ENCODE measurements around the gene SLC25A29.
"Not testable (repeated sequence)": the region's sequence is repeated elsewhere in the genome, so short reads cannot be mapped to it uniquely, and the experiment has no call there.

The SLC25A29 gene

DNA sequence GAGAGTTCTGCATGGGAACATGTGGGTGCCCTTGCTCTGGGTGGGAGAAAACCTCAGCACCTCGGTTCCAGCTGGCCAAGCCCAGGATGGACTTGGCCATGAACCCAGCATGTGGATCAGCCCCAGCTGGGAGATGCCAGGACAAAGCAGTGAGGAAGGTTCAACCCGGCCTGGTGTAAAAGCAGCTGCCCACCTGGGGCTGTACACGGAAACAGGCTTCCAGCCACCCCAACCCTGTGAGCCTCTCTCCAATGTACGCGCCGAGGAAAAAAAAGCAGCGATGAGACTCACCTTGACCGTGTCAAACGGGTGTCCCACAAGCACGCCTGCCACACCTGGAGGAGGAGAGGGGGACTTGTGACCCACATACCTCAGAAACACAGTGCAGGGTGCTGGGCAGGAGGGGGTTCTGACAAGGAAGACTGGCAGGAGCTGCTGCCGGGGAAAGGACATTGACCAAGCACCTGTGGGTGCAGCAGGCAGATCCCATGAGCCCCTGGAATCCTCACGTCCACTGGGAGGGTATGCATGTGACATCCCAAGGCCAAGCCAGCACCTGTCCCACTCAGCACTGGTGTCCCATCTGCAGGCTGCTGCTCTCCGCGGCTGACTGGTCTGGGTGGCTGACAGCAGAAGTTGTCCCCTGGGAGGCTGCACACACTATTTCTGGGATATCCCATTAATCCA lies 7.5 kb downstream of the SLC25A29 start:
- no peak for DNase-seq
- CTCF ChIA-PET: interaction anchor here (0.8 to 5.6 kb wide), 5 partner anchors 8 to 79 kb away, joined by 3 to 59 read pairs (median 3); no protein-coding TSS in a partner anchor
- no peak overlapping the region for H3K27ac ChIP-seq (ENCODE audit: insufficient read depth in 1 of 2, low read depth in 1 of 2, low read length in 2 of 2, poor library complexity in 1 of 2, severe bottlenecking in 2 of 2)
- H3K9me3 ChIP-seq (ENCODE audit: control extremely low read depth in 1 of 5, control insufficient read depth in 4 of 5, insufficient read depth in 2 of 5, low read depth in 1 of 5, low read length in 4 of 5): no peaks in the 10 kb centered on the region
- over 99% methylated on average over 12 of the region's 14 CpGs for WGBS (ENCODE audit: insufficient coverage)
- H3K4me3 ChIP-seq (ENCODE audit: control insufficient read depth in 1 of 7, extremely low read depth in 1 of 7, insufficient read depth in 4 of 7, low read depth in 2 of 7, low read length in 6 of 7): no peak overlapping the region
- H3K27me3 ChIP-seq (replicated peaks in 2 of 5; ENCODE audit: control insufficient read depth in 4 of 5, insufficient read depth in 5 of 5, low read length in 4 of 5): no peaks in the 10 kb centered on the region
- peaks cover 3 to 41% (median 29%) of the 10 kb centered on the region in 4 experiments for H3K4me1 ChIP-seq (ENCODE audit: control extremely low read depth in 1 of 4, control insufficient read depth in 4 of 4, insufficient read depth in 4 of 4, low read length in 3 of 4)
- POLR2A ChIA-PET: no interaction called here
- peaks cover 0 to 33% (median 18%) of the 10 kb centered on the region in 4 experiments for H3K36me3 ChIP-seq (ENCODE audit: control insufficient read depth in 4 of 4, insufficient read depth in 4 of 4, low read length in 3 of 4)

- ChIA-PET CTCF (interaction anchor here (0.7 to 5.6 kb wide), 10 partner anchors 8 to 86 kb away, joined by 3 to 59 read pairs (median 3); no protein-coding TSS in a partner anchor), POLR2A (interaction anchor here (0.6 to 1.4 kb wide), 3 partner anchors 9 to 60 kb away, joined by 3 to 4 read pairs (median 4); partner anchors contain the start of gene SLC25A29)
- peak overlapping the region in 1 of 2 experiments; percentile 52 for H3K27ac ChIP-seq (ENCODE audit: insufficient read depth in 1 of 2, low read depth in 1 of 2, low read length in 2 of 2, poor library complexity in 1 of 2, severe bottlenecking in 2 of 2)
- no peaks in the 10 kb centered on the region for H3K9me3 ChIP-seq (ENCODE audit: control extremely low read depth in 1 of 5, control insufficient read depth in 4 of 5, insufficient read depth in 2 of 5, low read depth in 1 of 5, low read length in 4 of 5)
- peaks cover 3 to 30% (median 23%) of the 10 kb centered on the region in 4 experiments for H3K4me1 ChIP-seq (ENCODE audit: control extremely low read depth in 1 of 4, control insufficient read depth in 4 of 4, insufficient read depth in 4 of 4, low read length in 3 of 4)
- peak; percentile 62 to 91 (median 87) for DNase-seq
- 35% methylated on average over 24 of the region's 30 CpGs for WGBS (ENCODE audit: insufficient coverage)
- peaks cover 0 to 43% (median 21%) of the 10 kb centered on the region in 4 experiments for H3K36me3 ChIP-seq (ENCODE audit: control insufficient read depth in 4 of 4, insufficient read depth in 4 of 4, low read length in 3 of 4)
- no peaks in the 10 kb centered on the region for H3K27me3 ChIP-seq (replicated peaks in 2 of 5; ENCODE audit: control insufficient read depth in 4 of 5, insufficient read depth in 5 of 5, low read length in 4 of 5)
- peak overlapping the region in 3 of 7 experiments; percentile 1 to 26 (median 13) for H3K4me3 ChIP-seq (ENCODE audit: control insufficient read depth in 1 of 7, extremely low read depth in 1 of 7, insufficient read depth in 4 of 7, low read depth in 2 of 7, low read length in 6 of 7)
Measured at GRCh38 chr14:100297320-100298300, 8.6 kb downstream of the SLC25A29 start.

GRCh38 chr14:100296729-100297128 lies 9.5 kb downstream of the SLC25A29 start:
- ChIA-PET POLR2A (interaction anchor here (1.0 to 1.4 kb wide), 3 partner anchors 11 to 59 kb away, joined by 3 to 5 read pairs (median 4); no protein-coding TSS in a partner anchor), CTCF (interaction anchor here (1.0 to 5.6 kb wide), 7 partner anchors 10 to 87 kb away, joined by 3 to 59 read pairs (median 6); no protein-coding TSS in a partner anchor)
- not testable (repeated sequence) for H3K9me3 ChIP-seq (ENCODE audit: control extremely low read depth in 1 of 5, control insufficient read depth in 4 of 5, insufficient read depth in 2 of 5, low read depth in 1 of 5, low read length in 4 of 5); H3K27me3 ChIP-seq (replicated peaks in 2 of 5; ENCODE audit: control insufficient read depth in 4 of 5, insufficient read depth in 5 of 5, low read length in 4 of 5); DNase-seq
- WGBS (ENCODE audit: insufficient coverage): 86% methylated on average over 8 of the region's 11 CpGs
- Histone ChIP-seq H3K4me3 (ENCODE audit: control insufficient read depth in 1 of 7, extremely low read depth in 1 of 7, insufficient read depth in 4 of 7, low read depth in 2 of 7, low read length in 6 of 7) (peak overlapping the region in 2 of 7 experiments; percentile 1 to 35), H3K36me3 (ENCODE audit: control insufficient read depth in 4 of 4, insufficient read depth in 4 of 4, low read length in 3 of 4) (peaks cover 0 to 52% (median 27%) of the 10 kb centered on the region in 4 experiments), H3K4me1 (ENCODE audit: control extremely low read depth in 1 of 4, control insufficient read depth in 4 of 4, insufficient read depth in 4 of 4, low read length in 3 of 4) (peaks cover 3 to 28% (median 23%) of the 10 kb centered on the region in 4 experiments), H3K27ac (ENCODE audit: insufficient read depth in 1 of 2, low read depth in 1 of 2, low read length in 2 of 2, poor library complexity in 1 of 2, severe bottlenecking in 2 of 2) (peak overlapping the region in 1 of 2 experiments; percentile 52)

DNA sequence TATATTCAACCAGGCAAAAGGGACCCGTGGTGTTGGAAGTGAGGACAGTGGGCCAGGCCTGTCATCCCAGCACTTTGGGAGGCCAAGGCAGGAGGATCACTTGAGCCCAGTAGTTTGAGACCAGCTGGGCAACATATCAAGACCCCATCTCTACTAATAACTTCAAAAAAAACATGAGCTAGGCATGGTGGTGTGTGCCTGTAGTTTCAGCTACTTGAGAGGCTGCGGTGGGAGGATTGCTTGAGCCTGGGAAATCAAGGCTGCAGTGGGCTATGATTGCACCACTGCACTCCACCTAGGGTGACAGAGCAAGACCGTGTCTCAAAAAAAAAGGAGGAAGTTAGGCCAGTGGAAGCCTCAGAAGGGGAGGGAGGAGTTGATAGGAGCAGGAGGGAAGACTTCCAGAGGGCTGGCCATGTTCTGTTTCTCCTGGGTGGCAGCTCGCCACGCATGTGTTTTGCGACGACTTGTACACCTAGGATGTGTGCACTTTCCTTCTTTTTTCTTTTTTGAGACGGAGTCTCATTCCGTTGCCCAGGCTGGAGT lies 10.1 kb downstream of the SLC25A29 start:
- Histone ChIP-seq H3K27ac (ENCODE audit: insufficient read depth in 1 of 2, low read depth in 1 of 2, low read length in 2 of 2, poor library complexity in 1 of 2, severe bottlenecking in 2 of 2) (no peak overlapping the region), H3K27me3 (replicated peaks in 2 of 5; ENCODE audit: control insufficient read depth in 4 of 5, insufficient read depth in 5 of 5, low read length in 4 of 5) (no peaks in the 10 kb centered on the region), H3K36me3 (ENCODE audit: control insufficient read depth in 4 of 4, insufficient read depth in 4 of 4, low read length in 3 of 4) (peaks cover under 1 to 58% (median 32%) of the 10 kb centered on the region in 4 experiments), H3K4me1 (ENCODE audit: control extremely low read depth in 1 of 4, control insufficient read depth in 4 of 4, insufficient read depth in 4 of 4, low read length in 3 of 4) (peaks cover 3 to 28% (median 23%) of the 10 kb centered on the region in 4 experiments), H3K9me3 (ENCODE audit: control extremely low read depth in 1 of 5, control insufficient read depth in 4 of 5, insufficient read depth in 2 of 5, low read depth in 1 of 5, low read length in 4 of 5) (no peaks in the 10 kb centered on the region), H3K4me3 (ENCODE audit: control insufficient read depth in 1 of 7, extremely low read depth in 1 of 7, insufficient read depth in 4 of 7, low read depth in 2 of 7, low read length in 6 of 7) (no peak overlapping the region)
- 64% methylated on average over 3 of the region's 9 CpGs for WGBS (ENCODE audit: insufficient coverage)
- peak in 2 of 3 donors; percentile 63 to 71 for DNase-seq
- POLR2A ChIA-PET: interaction anchor here (1.0 to 1.4 kb wide), 2 partner anchors 10 to 58 kb away, joined by 4 to 5 read pairs; no protein-coding TSS in a partner anchor
- CTCF ChIA-PET: interaction anchor here (1.0 to 5.6 kb wide), 6 partner anchors 8 to 88 kb away, joined by 3 to 59 read pairs (median 11); no protein-coding TSS in a partner anchor

DNA sequence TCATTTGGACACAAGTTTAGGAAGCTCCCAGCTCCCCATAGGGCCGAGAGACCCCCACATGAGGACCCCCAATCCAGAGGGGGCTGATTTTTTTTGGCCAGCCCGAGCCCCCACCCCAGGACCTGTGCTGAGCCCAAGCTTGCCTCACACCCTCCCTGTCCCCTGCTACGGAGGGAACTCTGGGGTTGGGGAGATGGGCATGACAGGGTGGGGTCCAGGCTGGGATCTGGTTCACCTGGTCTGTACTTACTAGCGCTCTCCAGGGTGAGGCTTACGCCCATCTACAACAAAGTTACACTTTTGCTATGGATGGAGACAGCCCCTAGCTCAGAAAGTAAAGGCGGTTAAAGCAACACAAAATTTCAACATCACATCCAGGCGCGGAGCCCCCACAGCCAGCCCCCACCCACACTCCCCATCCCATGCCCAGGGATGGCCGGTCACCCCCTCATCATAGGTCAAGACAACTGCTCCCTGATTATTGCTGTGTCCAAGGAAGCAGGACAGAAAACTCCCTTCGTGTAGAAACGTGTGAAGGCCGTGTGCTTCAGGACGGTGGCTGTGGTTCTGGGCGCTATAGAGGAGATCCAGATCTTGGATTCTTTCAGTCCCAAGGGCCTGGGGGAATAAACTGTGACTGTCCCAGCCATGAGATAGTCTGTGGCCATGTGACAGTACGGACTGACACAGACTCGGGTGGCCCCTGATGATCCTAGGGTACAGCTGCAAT lies 10.7 kb downstream of the SLC25A29 start:
- POLR2A ChIA-PET: interaction anchor here (1.0 kb wide), 1 partner anchor 10 kb away, joined by 5 read pairs; no protein-coding TSS in a partner anchor
- 94% methylated on average over 9 of the region's 16 CpGs for WGBS (ENCODE audit: insufficient coverage)
- CTCF ChIA-PET: interaction anchor here (0.5 to 5.6 kb wide), 9 partner anchors 8 to 89 kb away, joined by 3 to 59 read pairs (median 6); no protein-coding TSS in a partner anchor
- Histone ChIP-seq H3K4me3 (ENCODE audit: control insufficient read depth in 1 of 7, extremely low read depth in 1 of 7, insufficient read depth in 4 of 7, low read depth in 2 of 7, low read length in 6 of 7) (no peak overlapping the region), H3K27me3 (replicated peaks in 2 of 5; ENCODE audit: control insufficient read depth in 4 of 5, insufficient read depth in 5 of 5, low read length in 4 of 5) (no peaks in the 10 kb centered on the region), H3K9me3 (ENCODE audit: control extremely low read depth in 1 of 5, control insufficient read depth in 4 of 5, insufficient read depth in 2 of 5, low read depth in 1 of 5, low read length in 4 of 5) (no peaks in the 10 kb centered on the region), H3K27ac (ENCODE audit: insufficient read depth in 1 of 2, low read depth in 1 of 2, low read length in 2 of 2, poor library complexity in 1 of 2, severe bottlenecking in 2 of 2) (no peak overlapping the region), H3K36me3 (ENCODE audit: control insufficient read depth in 4 of 4, insufficient read depth in 4 of 4, low read length in 3 of 4) (peaks cover 3 to 64% (median 38%) of the 10 kb centered on the region in 4 experiments), H3K4me1 (ENCODE audit: control extremely low read depth in 1 of 4, control insufficient read depth in 4 of 4, insufficient read depth in 4 of 4, low read length in 3 of 4) (peaks cover 3 to 32% (median 24%) of the 10 kb centered on the region in 4 experiments)
- no peak for DNase-seq

- Histone ChIP-seq H3K4me3 (ENCODE audit: control insufficient read depth in 1 of 7, extremely low read depth in 1 of 7, insufficient read depth in 4 of 7, low read depth in 2 of 7, low read length in 6 of 7) (no peak overlapping the region), H3K9me3 (ENCODE audit: control extremely low read depth in 1 of 5, control insufficient read depth in 4 of 5, insufficient read depth in 2 of 5, low read depth in 1 of 5, low read length in 4 of 5) (no peaks in the 10 kb centered on the region), H3K27ac (ENCODE audit: insufficient read depth in 1 of 2, low read depth in 1 of 2, low read length in 2 of 2, poor library complexity in 1 of 2, severe bottlenecking in 2 of 2) (no peak overlapping the region), H3K27me3 (replicated peaks in 2 of 5; ENCODE audit: control insufficient read depth in 4 of 5, insufficient read depth in 5 of 5, low read length in 4 of 5) (no peaks in the 10 kb centered on the region), H3K4me1 (ENCODE audit: control extremely low read depth in 1 of 4, control insufficient read depth in 4 of 4, insufficient read depth in 4 of 4, low read length in 3 of 4) (peaks cover 3 to 38% (median 24%) of the 10 kb centered on the region in 4 experiments), H3K36me3 (ENCODE audit: control insufficient read depth in 4 of 4, insufficient read depth in 4 of 4, low read length in 3 of 4) (peaks cover 3 to 69% (median 42%) of the 10 kb centered on the region in 4 experiments)
- CTCF ChIA-PET: interaction anchor here (0.5 to 5.6 kb wide), 7 partner anchors 9 to 52 kb away, joined by 3 to 59 read pairs (median 4); no protein-coding TSS in a partner anchor
- no peak for DNase-seq
- POLR2A ChIA-PET: no interaction called here
- WGBS (ENCODE audit: insufficient coverage): 90% methylated on average over 2 of the region's 2 CpGs
Measured at GRCh38 chr14:100294963-100295330, 11.3 kb downstream of the SLC25A29 start.
